SU-DHL-6 (cell line): ENCODE measurements around the gene OR2V2.

ENCODE experiments used
- H2AFZ ChIP-seq: fragments of 200-600 bp; sonication (generic); 2 replicates; pipeline ENCODE4 v1.6.1; 2014; ENCODE audit warnings: low read depth, mild to moderate bottlenecking, moderate library complexity, mixed read lengths, antibody characterized with exemption, low read length; ENCODE audit not compliant: severe bottlenecking
- H3F3A ChIP-seq: fragments of 200-600 bp; shearing (Covaris generic); 2 replicates; pipeline ENCODE4 v1.6.0; 2016; ENCODE audit warnings: antibody characterized with exemption, mild to moderate bottlenecking; ENCODE audit not compliant: insufficient read depth
- H3K27ac ChIP-seq: fragments of 200-600 bp; sonication (generic); 2 replicates; pipeline ENCODE4 v1.5.1; 2016; ENCODE audit warnings: low read depth, mild to moderate bottlenecking, low read length, moderate library complexity, mixed read lengths
- H3K27me3 ChIP-seq: fragments of 200-600 bp; sonication (generic), shearing (Covaris generic); 2 replicates; pipeline ENCODE4 v1.6.0; 2014; ENCODE audit warnings: mild to moderate bottlenecking, low read length
- H3K36me3 ChIP-seq: fragments of 200-600 bp; sonication (generic); 2 replicates; pipeline ENCODE4 v1.6.1; 2014; ENCODE audit warnings: mild to moderate bottlenecking, low read length, mixed read lengths
- H3K4me2 ChIP-seq: fragments of 300-600, 200-600 bp; shearing (Covaris generic), sonication (generic); 2 replicates; pipeline ENCODE4 v1.6.0; 2014; ENCODE audit warnings: low read length, low read depth, mild to moderate bottlenecking; ENCODE audit not compliant: poor library complexity, severe bottlenecking
- H3K4me3 ChIP-seq: fragments of 200-600 bp; sonication (generic); 2 replicates; pipeline ENCODE4 v1.5.1; 2014; ENCODE audit warnings: antibody characterized with exemption, low read length, mild to moderate bottlenecking, mixed read lengths; ENCODE audit not compliant: insufficient read depth, poor library complexity, severe bottlenecking
- H3K79me2 ChIP-seq: fragments of 200-600 bp; sonication (generic); 2 replicates; pipeline ENCODE4 v1.6.1; 2014; ENCODE audit warnings: mild to moderate bottlenecking, low read length, moderate library complexity; ENCODE audit not compliant: insufficient read depth
- H3K9ac ChIP-seq: fragments of 200-600 bp; sonication (generic); 2 replicates; pipeline ENCODE4 v1.7.0; 2014; ENCODE audit warnings: mild to moderate bottlenecking, low read length
- H3K9me2 ChIP-seq: fragments of 200-600 bp; sonication (generic); replicated peaks from 2 replicates; pipeline ENCODE4 v1.6.1; 2014; ENCODE audit warnings: low read length; ENCODE audit not compliant: insufficient read depth
- H3K9me3 ChIP-seq: fragments of 200-600 bp; sonication (generic); 2 replicates; pipeline ENCODE4 v1.6.1; 2014; ENCODE audit warnings: low read length, mixed read lengths; ENCODE audit not compliant: insufficient read depth
- H4K20me1 ChIP-seq: fragments of 200-600 bp; sonication (generic); 2 replicates; pipeline ENCODE4 v1.6.1; 2014; ENCODE audit warnings: low read depth, mild to moderate bottlenecking, antibody characterized with exemption, low read length, moderate library complexity, mixed read lengths
- EZH2phosphoT487 ChIP-seq: fragments of 200-600 bp; sonication (generic), shearing (Covaris generic); conservative IDR thresholded peaks from 2 replicates; pipeline ENCODE4 v1.6.1; 2018; ENCODE audit warnings: mild to moderate bottlenecking, antibody characterized with exemption, low read length, moderate library complexity, mixed read lengths
- TF ChIP-seq, protein P1 (sequence below): fragments of 200-600 bp; sonication (generic); IDR thresholded peaks from one replicate; pipeline ENCODE4 v1.5.1; 2017; ENCODE audit warnings: antibody characterized with exemption, mild to moderate bottlenecking, low read length, moderate library complexity; ENCODE audit not compliant: insufficient read depth, poor library complexity, severe bottlenecking

Gene OR2V2

DNA sequence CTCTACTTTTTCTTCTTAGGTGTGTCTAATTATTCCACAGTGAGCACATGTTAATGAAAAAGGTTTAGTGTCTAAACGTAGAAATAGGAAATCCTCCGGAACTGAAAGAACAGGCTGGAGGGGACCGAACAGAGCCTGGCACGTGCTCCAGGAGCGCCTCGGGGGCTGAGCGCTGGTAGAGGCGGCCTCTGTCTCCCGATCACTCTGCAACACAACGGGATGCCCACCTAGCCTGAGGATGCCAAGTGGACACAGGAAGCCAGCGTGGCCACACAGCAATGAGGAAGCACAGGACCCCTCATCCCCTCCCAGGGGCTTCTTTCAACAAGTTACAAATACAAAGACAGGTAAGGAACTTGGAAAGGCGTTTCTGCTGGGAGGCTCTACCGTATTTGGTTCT lies 38.2 kb downstream of the OR2V2 start:
- no peaks in the 10 kb centered on the region for H4K20me1 ChIP-seq
- no peaks in the 10 kb centered on the region for H3K27me3 ChIP-seq
- no peak overlapping the region for H3K4me2 ChIP-seq
- H3K9me3 ChIP-seq = no peaks in the 10 kb centered on the region
- H3K36me3 ChIP-seq = no peaks in the 10 kb centered on the region
- H3K4me3 ChIP-seq = no peak overlapping the region
- H2AFZ ChIP-seq = no peak overlapping the region
- H3K79me2 ChIP-seq = no peaks in the 10 kb centered on the region
- H3F3A ChIP-seq = peaks cover 42% of the 10 kb centered on the region
- H3K9me2 ChIP-seq = no peaks in the 10 kb centered on the region
- no peak overlapping the region for H3K9ac ChIP-seq
- H3K27ac ChIP-seq = no peak overlapping the region
- TF ChIP-seq, protein P1, sequence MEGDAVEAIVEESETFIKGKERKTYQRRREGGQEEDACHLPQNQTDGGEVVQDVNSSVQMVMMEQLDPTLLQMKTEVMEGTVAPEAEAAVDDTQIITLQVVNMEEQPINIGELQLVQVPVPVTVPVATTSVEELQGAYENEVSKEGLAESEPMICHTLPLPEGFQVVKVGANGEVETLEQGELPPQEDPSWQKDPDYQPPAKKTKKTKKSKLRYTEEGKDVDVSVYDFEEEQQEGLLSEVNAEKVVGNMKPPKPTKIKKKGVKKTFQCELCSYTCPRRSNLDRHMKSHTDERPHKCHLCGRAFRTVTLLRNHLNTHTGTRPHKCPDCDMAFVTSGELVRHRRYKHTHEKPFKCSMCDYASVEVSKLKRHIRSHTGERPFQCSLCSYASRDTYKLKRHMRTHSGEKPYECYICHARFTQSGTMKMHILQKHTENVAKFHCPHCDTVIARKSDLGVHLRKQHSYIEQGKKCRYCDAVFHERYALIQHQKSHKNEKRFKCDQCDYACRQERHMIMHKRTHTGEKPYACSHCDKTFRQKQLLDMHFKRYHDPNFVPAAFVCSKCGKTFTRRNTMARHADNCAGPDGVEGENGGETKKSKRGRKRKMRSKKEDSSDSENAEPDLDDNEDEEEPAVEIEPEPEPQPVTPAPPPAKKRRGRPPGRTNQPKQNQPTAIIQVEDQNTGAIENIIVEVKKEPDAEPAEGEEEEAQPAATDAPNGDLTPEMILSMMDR = no peak
- no peak for TF ChIP-seq EZH2phosphoT487

GRCh38 chr5:181186022-181186421 lies 38.6 kb downstream of the OR2V2 start:
- TF ChIP-seq, protein P1 = no peak
- no peak for TF ChIP-seq EZH2phosphoT487
- Histone ChIP-seq H3K4me3 (no peak overlapping the region), H3K9ac (no peak overlapping the region), H3K36me3 (no peaks in the 10 kb centered on the region), H3K27me3 (no peaks in the 10 kb centered on the region), H2AFZ (no peak overlapping the region), H3K4me2 (no peak overlapping the region), H4K20me1 (no peaks in the 10 kb centered on the region), H3F3A (peaks cover 43% of the 10 kb centered on the region), H3K9me3 (no peaks in the 10 kb centered on the region), H3K27ac (no peak overlapping the region), H3K79me2 (no peaks in the 10 kb centered on the region), H3K9me2 (no peaks in the 10 kb centered on the region)

GRCh38 chr5:181186986-181187499 lies 39.7 kb downstream of the OR2V2 start:
- no peak overlapping the region for H2AFZ ChIP-seq
- no peak overlapping the region for H3K4me3 ChIP-seq
- no peaks in the 10 kb centered on the region for H3K27me3 ChIP-seq
- H3K4me2 ChIP-seq = no peak overlapping the region
- peaks cover 47% of the 10 kb centered on the region for H3F3A ChIP-seq
- no peaks in the 10 kb centered on the region for H3K9me3 ChIP-seq
- H4K20me1 ChIP-seq = no peaks in the 10 kb centered on the region
- H3K27ac ChIP-seq = no peak overlapping the region
- H3K79me2 ChIP-seq = no peaks in the 10 kb centered on the region
- TF ChIP-seq EZH2phosphoT487 = no peak
- TF ChIP-seq, protein P1 = no peak
- no peak overlapping the region for H3K9ac ChIP-seq
- no peaks in the 10 kb centered on the region for H3K9me2 ChIP-seq
- H3K36me3 ChIP-seq = no peaks in the 10 kb centered on the region
